ENCODE results near the gene IQCK.

GRCh38 chr16:19854543-19854876 is 136.4 kb downstream of the IQCK start:
- TF ChIP-seq CTCF (IDR thresholded peaks at IDR 0.05) (no peak), POLR2A (IDR thresholded peaks at IDR 0.05) (no peak)

Data from testis (tissue), 2 donors.